ENCODE data around the gene GIPC3.

The GIPC3 gene

DNA sequence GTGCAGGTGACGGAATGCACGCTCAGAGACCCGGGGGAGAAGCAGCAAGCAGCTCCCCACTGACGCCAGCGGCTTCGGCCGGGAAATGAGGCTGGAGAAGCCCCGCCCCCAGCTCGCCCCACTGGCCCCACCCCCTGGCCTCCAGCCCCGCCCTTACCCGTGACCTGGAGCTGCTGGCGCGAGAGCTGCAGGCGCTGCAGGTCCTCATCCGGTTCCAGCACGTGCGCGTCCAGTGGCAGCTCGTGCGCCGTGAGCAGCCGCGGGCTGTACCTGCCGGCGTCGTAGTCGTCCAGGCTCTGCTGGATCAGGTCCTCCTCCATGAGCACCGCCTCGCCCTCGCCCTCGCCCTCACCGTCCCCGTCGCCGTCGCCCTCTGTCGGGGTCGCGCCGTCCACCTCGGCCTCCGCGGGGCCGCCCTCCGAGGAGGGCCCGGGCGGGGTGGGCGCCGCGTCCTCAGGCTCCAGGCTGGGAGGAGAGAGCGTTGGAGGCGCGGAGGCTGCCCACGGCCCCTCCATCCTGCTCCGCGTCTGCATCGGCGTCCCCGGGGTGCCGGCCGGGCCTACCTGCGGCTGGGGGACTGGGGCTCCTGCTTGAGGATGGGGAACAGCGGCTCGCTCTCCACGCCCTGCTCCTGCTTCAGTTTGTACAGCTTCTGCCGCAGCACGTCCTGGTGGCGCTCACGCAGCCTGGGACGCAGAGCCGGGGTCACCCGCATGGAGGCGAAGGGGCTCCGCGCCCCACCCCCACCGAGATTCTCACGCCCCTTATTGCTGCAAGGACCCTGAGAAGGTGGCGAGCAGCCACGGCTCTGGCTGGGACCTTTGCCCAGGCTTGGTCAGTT lies 27.8 kb downstream of the GIPC3 start:
- H3K4me2 ChIP-seq (ENCODE audit: low read length): no peak overlapping the region
- WGBS (ENCODE audit: extremely low coverage, insufficient coverage, low lambda C conversion rate): no CpG with 5 or more reads among the region's 79 CpGs
- peaks cover 2% of the 10 kb centered on the region for H3K36me3 ChIP-seq (ENCODE audit: control insufficient read depth, insufficient read depth, low read length)
- no peak overlapping the region for H3K4me3 ChIP-seq (ENCODE audit: low read length)
- no peak overlapping the region for H2BK15ac ChIP-seq (replicated peaks; ENCODE audit: low read depth)
- H4K8ac ChIP-seq (ENCODE audit: low read depth, low read length): no peak overlapping the region
- H3K56ac ChIP-seq (ENCODE audit: low read length): no peak overlapping the region
- no peaks in the 10 kb centered on the region for H3K79me1 ChIP-seq (ENCODE audit: low read length)
- peak; percentile 49 for DNase-seq
- no peaks in the 10 kb centered on the region for H3K27me3 ChIP-seq (ENCODE audit: insufficient read depth, low read length, poor library complexity)
- no peak overlapping the region for H2BK5ac ChIP-seq (ENCODE audit: low read length)
- no peak overlapping the region for H2BK120ac ChIP-seq (ENCODE audit: low read depth, low read length)
- H2AK5ac ChIP-seq (ENCODE audit: low read length): no peak overlapping the region
- H3K79me2 ChIP-seq (ENCODE audit: control insufficient read depth, insufficient read depth, low read length): no peaks in the 10 kb centered on the region
- no peak overlapping the region for H3K4ac ChIP-seq (ENCODE audit: low read depth, low read length)
- no peak overlapping the region for H3K23ac ChIP-seq (ENCODE audit: low read length)
- no peak overlapping the region for H4K5ac ChIP-seq (ENCODE audit: low read length)
- H3K4me1 ChIP-seq (ENCODE audit: control insufficient read depth, low read depth, low read length): peaks cover 1% of the 10 kb centered on the region
- H3K9ac ChIP-seq (ENCODE audit: low read length): no peak overlapping the region
- no peak overlapping the region for H3K27ac ChIP-seq (ENCODE audit: low read depth, low read length)
- H3K18ac ChIP-seq (ENCODE audit: low read length): no peak overlapping the region

DNA sequence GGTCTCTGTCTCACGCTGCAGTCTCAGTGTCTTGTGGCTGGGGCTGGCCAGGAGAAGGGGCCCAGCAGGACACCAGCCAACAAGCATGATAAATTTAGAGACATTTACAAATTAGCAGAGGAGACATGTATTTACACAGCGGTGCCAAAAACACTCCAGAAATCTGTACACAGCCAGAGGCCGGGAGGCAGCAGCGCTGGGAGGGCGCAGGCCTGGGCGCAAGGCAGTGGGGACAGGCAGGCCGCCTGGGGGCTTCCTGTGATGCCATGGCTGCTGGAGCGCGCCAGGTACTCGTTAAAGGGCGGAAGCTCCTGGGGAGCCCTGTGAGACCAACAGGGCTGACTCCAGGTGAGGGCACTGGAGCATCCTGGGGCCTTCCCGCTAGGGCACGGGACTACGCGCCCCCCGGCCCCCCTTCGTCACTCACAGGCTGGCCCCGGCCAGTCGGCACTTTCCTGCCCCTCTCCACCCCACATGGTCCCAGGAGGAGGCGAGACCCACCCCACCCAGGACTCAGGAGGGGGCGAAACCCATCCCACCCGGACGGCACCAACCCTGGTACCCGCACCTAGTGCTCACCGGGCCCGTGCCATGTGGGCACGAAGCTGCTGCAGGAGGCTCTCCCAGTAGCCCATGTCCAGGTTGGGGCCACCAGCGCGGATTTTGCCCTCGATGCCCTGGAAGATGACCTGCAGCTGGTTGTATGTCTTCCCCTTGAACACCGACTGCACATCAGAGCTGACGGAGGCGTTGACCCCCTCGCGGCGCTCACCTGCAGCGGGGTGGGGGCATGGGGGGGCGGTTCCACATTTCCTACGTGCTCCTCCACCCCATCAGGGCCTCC lies 28.8 kb downstream of the GIPC3 start:
- no peak overlapping the region for H2BK15ac ChIP-seq (replicated peaks; ENCODE audit: low read depth)
- WGBS (ENCODE audit: extremely low coverage, insufficient coverage, low lambda C conversion rate): no CpG with 5 or more reads among the region's 39 CpGs
- H3K27ac ChIP-seq (ENCODE audit: low read depth, low read length): no peak overlapping the region
- H2BK5ac ChIP-seq (ENCODE audit: low read length): no peak overlapping the region
- no peak overlapping the region for H4K8ac ChIP-seq (ENCODE audit: low read depth, low read length)
- H3K36me3 ChIP-seq (ENCODE audit: control insufficient read depth, insufficient read depth, low read length): peaks cover 2% of the 10 kb centered on the region
- no peak overlapping the region for H3K18ac ChIP-seq (ENCODE audit: low read length)
- no peak overlapping the region for H4K5ac ChIP-seq (ENCODE audit: low read length)
- H3K4me1 ChIP-seq (ENCODE audit: control insufficient read depth, low read depth, low read length): no peaks in the 10 kb centered on the region
- H3K79me1 ChIP-seq (ENCODE audit: low read length): no peaks in the 10 kb centered on the region
- no peaks in the 10 kb centered on the region for H3K27me3 ChIP-seq (ENCODE audit: insufficient read depth, low read length, poor library complexity)
- H3K56ac ChIP-seq (ENCODE audit: low read length): no peak overlapping the region
- H2BK120ac ChIP-seq (ENCODE audit: low read depth, low read length): no peak overlapping the region
- DNase-seq: no peak
- H3K4me2 ChIP-seq (ENCODE audit: low read length): no peak overlapping the region
- no peak overlapping the region for H3K4ac ChIP-seq (ENCODE audit: low read depth, low read length)
- H3K4me3 ChIP-seq (ENCODE audit: low read length): no peak overlapping the region
- H3K79me2 ChIP-seq (ENCODE audit: control insufficient read depth, insufficient read depth, low read length): no peaks in the 10 kb centered on the region
- no peak overlapping the region for H2AK5ac ChIP-seq (ENCODE audit: low read length)
- H3K9ac ChIP-seq (ENCODE audit: low read length): no peak overlapping the region
- no peak overlapping the region for H3K23ac ChIP-seq (ENCODE audit: low read length)

GRCh38 chr19:3614858-3615505 lies 29.7 kb downstream of the GIPC3 start:
- Histone ChIP-seq H3K23ac (ENCODE audit: low read length) (no peak overlapping the region), H2BK120ac (ENCODE audit: low read depth, low read length) (no peak overlapping the region), H3K56ac (ENCODE audit: low read length) (no peak overlapping the region), H3K27ac (ENCODE audit: low read depth, low read length) (no peak overlapping the region), H3K79me1 (ENCODE audit: low read length) (no peaks in the 10 kb centered on the region), H3K27me3 (ENCODE audit: insufficient read depth, low read length, poor library complexity) (no peaks in the 10 kb centered on the region), H3K18ac (ENCODE audit: low read length) (no peak overlapping the region), H3K36me3 (ENCODE audit: control insufficient read depth, insufficient read depth, low read length) (peaks cover 2% of the 10 kb centered on the region), H2AK5ac (ENCODE audit: low read length) (no peak overlapping the region), H2BK15ac (replicated peaks; ENCODE audit: low read depth) (no peak overlapping the region), H3K79me2 (ENCODE audit: control insufficient read depth, insufficient read depth, low read length) (no peaks in the 10 kb centered on the region), H3K4me1 (ENCODE audit: control insufficient read depth, low read depth, low read length) (no peaks in the 10 kb centered on the region), H3K4ac (ENCODE audit: low read depth, low read length) (no peak overlapping the region), H3K4me3 (ENCODE audit: low read length) (no peak overlapping the region), H2BK5ac (ENCODE audit: low read length) (no peak overlapping the region), H3K4me2 (ENCODE audit: low read length) (no peak overlapping the region), H4K8ac (ENCODE audit: low read depth, low read length) (no peak overlapping the region), H4K5ac (ENCODE audit: low read length) (no peak overlapping the region), H3K9ac (ENCODE audit: low read length) (no peak overlapping the region)
- no CpG with 5 or more reads among the region's 18 CpGs for WGBS (ENCODE audit: extremely low coverage, insufficient coverage, low lambda C conversion rate)
- no peak for DNase-seq

- Histone ChIP-seq H3K36me3 (ENCODE audit: control insufficient read depth, insufficient read depth, low read length) (peaks cover 2% of the 10 kb centered on the region), H2BK15ac (replicated peaks; ENCODE audit: low read depth) (no peak overlapping the region)
- no CpG with 5 or more reads among the region's 26 CpGs for WGBS (ENCODE audit: extremely low coverage, insufficient coverage, low lambda C conversion rate)
Observed at GRCh38 chr19:3615524-3616135, 30.4 kb downstream of the GIPC3 start.

DNA sequence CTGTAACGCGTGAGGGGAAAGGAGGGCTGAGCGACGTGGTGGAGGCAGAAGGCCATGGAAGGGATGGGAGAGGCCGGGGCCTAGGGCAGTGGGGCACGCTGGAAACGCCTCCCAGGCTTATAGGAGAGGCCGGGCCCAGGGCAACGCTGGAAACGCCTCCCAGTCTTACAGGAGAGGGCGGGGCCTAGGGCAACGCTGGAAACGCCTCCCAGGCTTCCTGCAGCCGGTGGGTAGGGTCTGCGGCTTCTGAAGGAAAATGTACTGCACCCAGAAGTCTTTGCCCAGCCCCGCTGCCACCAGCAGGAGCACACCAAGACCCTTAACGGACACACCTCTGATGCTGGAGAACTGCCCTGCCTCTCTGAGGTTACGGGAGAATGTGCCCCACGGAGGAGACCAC lies 32.2 kb downstream of the GIPC3 start:
- DNase-seq: peak; percentile 26
- Histone ChIP-seq H4K8ac (ENCODE audit: low read depth, low read length) (no peak overlapping the region), H3K18ac (ENCODE audit: low read length) (no peak overlapping the region), H2BK120ac (ENCODE audit: low read depth, low read length) (no peak overlapping the region), H3K4ac (ENCODE audit: low read depth, low read length) (no peak overlapping the region), H2BK15ac (replicated peaks; ENCODE audit: low read depth) (no peak overlapping the region), H3K9ac (ENCODE audit: low read length) (no peak overlapping the region), H3K4me1 (ENCODE audit: control insufficient read depth, low read depth, low read length) (no peaks in the 10 kb centered on the region), H3K27ac (ENCODE audit: low read depth, low read length) (no peak overlapping the region), H3K79me1 (ENCODE audit: low read length) (no peaks in the 10 kb centered on the region), H3K27me3 (ENCODE audit: insufficient read depth, low read length, poor library complexity) (no peaks in the 10 kb centered on the region), H3K36me3 (ENCODE audit: control insufficient read depth, insufficient read depth, low read length) (no peaks in the 10 kb centered on the region), H3K56ac (ENCODE audit: low read length) (peak overlapping the region; percentile 15), H3K79me2 (ENCODE audit: control insufficient read depth, insufficient read depth, low read length) (no peaks in the 10 kb centered on the region), H3K23ac (ENCODE audit: low read length) (no peak overlapping the region), H2AK5ac (ENCODE audit: low read length) (no peak overlapping the region), H3K4me2 (ENCODE audit: low read length) (no peak overlapping the region), H4K5ac (ENCODE audit: low read length) (no peak overlapping the region), H2BK5ac (ENCODE audit: low read length) (no peak overlapping the region), H3K4me3 (ENCODE audit: low read length) (no peak overlapping the region)
- no CpG with 5 or more reads among the region's 19 CpGs for WGBS (ENCODE audit: extremely low coverage, insufficient coverage, low lambda C conversion rate)

More at GRCh38 chr19:3615524-3616135, 30.4 kb downstream of the GIPC3 start:
- no peak overlapping the region for H3K18ac ChIP-seq (ENCODE audit: low read length)
- DNase-seq: no peak
- H3K4me1 ChIP-seq (ENCODE audit: control insufficient read depth, low read depth, low read length): no peaks in the 10 kb centered on the region
- H2BK5ac ChIP-seq (ENCODE audit: low read length): no peak overlapping the region
- no peak overlapping the region for H3K27ac ChIP-seq (ENCODE audit: low read depth, low read length)
- H3K27me3 ChIP-seq (ENCODE audit: insufficient read depth, low read length, poor library complexity): no peaks in the 10 kb centered on the region
- no peak overlapping the region for H4K8ac ChIP-seq (ENCODE audit: low read depth, low read length)
- H3K4me2 ChIP-seq (ENCODE audit: low read length): no peak overlapping the region
- H3K56ac ChIP-seq (ENCODE audit: low read length): no peak overlapping the region
- H2BK120ac ChIP-seq (ENCODE audit: low read depth, low read length): no peak overlapping the region
- no peak overlapping the region for H3K23ac ChIP-seq (ENCODE audit: low read length)
- H4K5ac ChIP-seq (ENCODE audit: low read length): no peak overlapping the region
- H3K79me2 ChIP-seq (ENCODE audit: control insufficient read depth, insufficient read depth, low read length): no peaks in the 10 kb centered on the region
- no peak overlapping the region for H3K9ac ChIP-seq (ENCODE audit: low read length)
- no peak overlapping the region for H3K4me3 ChIP-seq (ENCODE audit: low read length)
- no peak overlapping the region for H3K4ac ChIP-seq (ENCODE audit: low read depth, low read length)
- no peaks in the 10 kb centered on the region for H3K79me1 ChIP-seq (ENCODE audit: low read length)
- H2AK5ac ChIP-seq (ENCODE audit: low read length): no peak overlapping the region
